Measurements from ENCODE around the gene PRR11.

Gene PRR11

GRCh38 chr17:59238906-59239305, 83.4 kb downstream of the PRR11 start:
- TF ChIP-seq, protein P1, sequence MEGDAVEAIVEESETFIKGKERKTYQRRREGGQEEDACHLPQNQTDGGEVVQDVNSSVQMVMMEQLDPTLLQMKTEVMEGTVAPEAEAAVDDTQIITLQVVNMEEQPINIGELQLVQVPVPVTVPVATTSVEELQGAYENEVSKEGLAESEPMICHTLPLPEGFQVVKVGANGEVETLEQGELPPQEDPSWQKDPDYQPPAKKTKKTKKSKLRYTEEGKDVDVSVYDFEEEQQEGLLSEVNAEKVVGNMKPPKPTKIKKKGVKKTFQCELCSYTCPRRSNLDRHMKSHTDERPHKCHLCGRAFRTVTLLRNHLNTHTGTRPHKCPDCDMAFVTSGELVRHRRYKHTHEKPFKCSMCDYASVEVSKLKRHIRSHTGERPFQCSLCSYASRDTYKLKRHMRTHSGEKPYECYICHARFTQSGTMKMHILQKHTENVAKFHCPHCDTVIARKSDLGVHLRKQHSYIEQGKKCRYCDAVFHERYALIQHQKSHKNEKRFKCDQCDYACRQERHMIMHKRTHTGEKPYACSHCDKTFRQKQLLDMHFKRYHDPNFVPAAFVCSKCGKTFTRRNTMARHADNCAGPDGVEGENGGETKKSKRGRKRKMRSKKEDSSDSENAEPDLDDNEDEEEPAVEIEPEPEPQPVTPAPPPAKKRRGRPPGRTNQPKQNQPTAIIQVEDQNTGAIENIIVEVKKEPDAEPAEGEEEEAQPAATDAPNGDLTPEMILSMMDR (IDR thresholded peaks at IDR 0.05; ENCODE audit: low read depth, low read length) = no peak
- H3K4me3 ChIP-seq (ENCODE audit: low read depth, low read length) = no peak overlapping the region

- TF ChIP-seq, protein P1 (IDR thresholded peaks at IDR 0.05; ENCODE audit: low read depth, low read length) = no peak
- no peak overlapping the region for H3K4me3 ChIP-seq (ENCODE audit: low read depth, low read length)
These were observed 88.5 kb downstream of the PRR11 start for GRCh38 chr17:59244081-59244480.

All from WI38 (cell line).